Measurements from ENCODE around the gene RASGRF2.

RASGRF2 gene

DNA sequence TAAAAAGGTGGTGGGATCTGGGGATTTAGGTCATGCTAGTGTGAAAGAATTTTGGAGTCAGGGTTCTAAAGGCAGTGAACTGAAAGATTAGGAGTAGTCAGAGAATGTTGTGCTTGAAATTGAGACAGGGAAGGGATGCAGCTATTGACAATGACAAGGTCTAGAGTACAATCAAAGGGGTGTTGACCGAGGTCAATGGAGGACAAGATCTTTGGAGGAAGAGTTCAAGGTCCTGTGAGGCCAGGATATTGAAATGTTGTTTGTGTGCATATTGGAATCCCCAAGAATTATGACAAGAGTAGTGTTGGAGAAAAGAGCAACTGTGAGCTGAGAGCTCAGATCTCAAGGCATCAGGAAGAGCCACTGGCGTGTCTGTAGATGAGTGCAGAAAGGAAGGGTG is 116.9 kb downstream of the RASGRF2 start:
- Histone ChIP-seq H3K36me3 (ENCODE audit: control insufficient read depth, insufficient read depth, low read length) (no peaks in the 10 kb centered on the region), H3K27me3 (ENCODE audit: control insufficient read depth, insufficient read depth, low read length) (no peaks in the 10 kb centered on the region), H3K4me3 (ENCODE audit: low read length) (no peak overlapping the region), H3K4me1 (ENCODE audit: control insufficient read depth, insufficient read depth, low read length) (no peaks in the 10 kb centered on the region), H3K27ac (ENCODE audit: low read depth, low read length) (no peak overlapping the region), H3K9ac (ENCODE audit: low read length) (no peak overlapping the region)

DNA sequence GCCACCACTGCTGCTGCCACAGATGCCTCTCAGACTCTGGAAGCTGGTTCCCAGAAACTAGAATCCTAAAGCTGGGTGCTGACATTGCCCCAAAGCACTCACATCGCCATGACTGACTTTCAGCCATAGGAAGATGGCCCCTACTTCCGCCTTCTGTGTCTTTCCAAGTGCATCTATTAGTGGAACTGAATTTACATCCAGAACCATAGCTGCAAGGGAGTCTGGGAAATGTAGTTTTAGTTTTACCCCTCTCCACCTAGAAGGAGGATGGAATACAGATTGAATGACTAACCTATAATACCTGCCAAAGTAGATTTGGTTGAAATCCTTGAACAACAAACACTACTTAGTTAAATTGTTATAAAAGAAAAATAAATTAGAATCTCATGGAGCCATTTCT is 118.8 kb downstream of the RASGRF2 start:
- no peak overlapping the region for H3K4me3 ChIP-seq (ENCODE audit: low read length)
- no peaks in the 10 kb centered on the region for H3K4me1 ChIP-seq (ENCODE audit: control insufficient read depth, insufficient read depth, low read length)
- no peaks in the 10 kb centered on the region for H3K27me3 ChIP-seq (ENCODE audit: control insufficient read depth, insufficient read depth, low read length)
- H3K9ac ChIP-seq (ENCODE audit: low read length): no peak overlapping the region
- H3K27ac ChIP-seq (ENCODE audit: low read depth, low read length): no peak overlapping the region
- no peaks in the 10 kb centered on the region for H3K36me3 ChIP-seq (ENCODE audit: control insufficient read depth, insufficient read depth, low read length)

DNA sequence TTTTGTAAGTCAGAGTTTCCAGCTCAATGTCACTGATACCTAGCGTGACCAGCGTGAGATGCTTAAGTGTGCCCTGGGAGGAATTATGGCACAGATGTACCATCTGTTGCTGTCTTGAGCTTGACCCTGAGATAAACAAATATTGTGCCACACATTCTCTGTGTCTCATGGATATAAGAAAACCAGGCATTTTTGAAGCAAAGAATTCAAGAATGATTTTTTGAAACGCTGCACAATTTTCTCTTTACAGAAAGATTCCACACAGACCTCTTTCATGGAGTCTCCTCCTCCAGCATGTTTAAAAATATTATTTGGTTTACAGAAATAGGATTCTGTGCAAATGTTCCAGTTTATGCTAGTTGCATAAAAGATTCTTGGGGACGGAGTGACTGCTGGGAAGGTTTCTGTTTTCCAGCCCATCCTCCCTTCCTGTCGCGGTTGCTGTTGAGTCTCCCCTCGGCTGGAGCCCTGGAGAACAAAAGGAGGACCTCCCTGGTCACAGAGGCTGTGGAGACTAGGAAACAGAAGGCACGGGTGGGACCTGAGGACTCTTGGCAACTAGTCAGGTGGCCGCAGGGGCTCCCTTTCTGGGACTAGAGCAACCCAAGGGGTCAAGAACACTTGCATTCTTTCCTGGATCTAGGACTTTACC is 120.8 kb downstream of the RASGRF2 start:
- Histone ChIP-seq H3K4me1 (ENCODE audit: control insufficient read depth, insufficient read depth, low read length) (no peaks in the 10 kb centered on the region), H3K36me3 (ENCODE audit: control insufficient read depth, insufficient read depth, low read length) (no peaks in the 10 kb centered on the region), H3K9ac (ENCODE audit: low read length) (no peak overlapping the region), H3K27me3 (ENCODE audit: control insufficient read depth, insufficient read depth, low read length) (no peaks in the 10 kb centered on the region), H3K27ac (ENCODE audit: low read depth, low read length) (no peak overlapping the region), H3K4me3 (ENCODE audit: low read length) (no peak overlapping the region)

DNA sequence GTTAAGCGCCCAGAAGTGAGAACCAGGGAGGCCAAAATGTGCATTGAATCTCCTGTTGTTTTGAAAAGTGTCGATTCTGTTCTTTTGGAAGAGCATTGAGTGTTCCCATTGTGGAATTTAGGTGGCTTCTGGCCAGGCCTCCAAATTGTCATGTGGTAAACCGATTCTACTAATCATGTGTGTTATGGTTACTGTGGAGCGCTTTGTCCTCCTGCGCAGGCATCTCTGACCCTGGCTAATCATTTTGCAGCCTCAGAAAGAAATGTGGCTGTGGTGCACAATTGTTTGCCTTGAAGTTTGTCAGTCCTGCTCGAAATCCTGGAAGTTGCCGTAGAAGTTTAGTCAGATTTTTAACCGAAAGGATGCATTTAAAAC is 121.3 kb downstream of the RASGRF2 start:
- H3K9ac ChIP-seq (ENCODE audit: low read length): no peak overlapping the region
- H3K27ac ChIP-seq (ENCODE audit: low read depth, low read length): no peak overlapping the region
- H3K27me3 ChIP-seq (ENCODE audit: control insufficient read depth, insufficient read depth, low read length): no peaks in the 10 kb centered on the region
- no peak overlapping the region for H3K4me3 ChIP-seq (ENCODE audit: low read length)
- H3K36me3 ChIP-seq (ENCODE audit: control insufficient read depth, insufficient read depth, low read length): no peaks in the 10 kb centered on the region
- no peaks in the 10 kb centered on the region for H3K4me1 ChIP-seq (ENCODE audit: control insufficient read depth, insufficient read depth, low read length)

DNA sequence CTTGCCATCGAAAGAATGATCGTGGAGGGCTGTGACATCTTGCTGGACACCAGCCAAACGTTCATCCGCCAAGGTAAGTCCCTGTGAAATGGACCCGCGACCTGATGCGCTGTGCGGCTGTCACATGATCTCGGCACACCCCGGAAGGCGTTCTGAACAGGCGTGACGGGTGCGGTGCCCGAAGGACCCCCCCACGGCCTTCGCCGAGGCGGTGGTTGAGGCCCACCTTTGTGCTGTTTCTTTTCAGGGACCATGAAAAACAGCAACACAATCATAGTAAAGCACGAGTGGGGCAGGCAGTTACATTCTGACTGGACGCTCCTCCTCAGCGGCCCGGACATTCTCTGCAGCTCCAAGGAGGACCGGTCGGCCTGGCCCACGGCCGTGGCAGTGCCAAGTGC is 126.7 kb downstream of the RASGRF2 start:
- no peaks in the 10 kb centered on the region for H3K36me3 ChIP-seq (ENCODE audit: control insufficient read depth, insufficient read depth, low read length)
- H3K4me3 ChIP-seq (ENCODE audit: low read length): no peak overlapping the region
- H3K9ac ChIP-seq (ENCODE audit: low read length): no peak overlapping the region
- no peaks in the 10 kb centered on the region for H3K27me3 ChIP-seq (ENCODE audit: control insufficient read depth, insufficient read depth, low read length)
- H3K4me1 ChIP-seq (ENCODE audit: control insufficient read depth, insufficient read depth, low read length): no peaks in the 10 kb centered on the region
- no peak overlapping the region for H3K27ac ChIP-seq (ENCODE audit: low read depth, low read length)

DNA sequence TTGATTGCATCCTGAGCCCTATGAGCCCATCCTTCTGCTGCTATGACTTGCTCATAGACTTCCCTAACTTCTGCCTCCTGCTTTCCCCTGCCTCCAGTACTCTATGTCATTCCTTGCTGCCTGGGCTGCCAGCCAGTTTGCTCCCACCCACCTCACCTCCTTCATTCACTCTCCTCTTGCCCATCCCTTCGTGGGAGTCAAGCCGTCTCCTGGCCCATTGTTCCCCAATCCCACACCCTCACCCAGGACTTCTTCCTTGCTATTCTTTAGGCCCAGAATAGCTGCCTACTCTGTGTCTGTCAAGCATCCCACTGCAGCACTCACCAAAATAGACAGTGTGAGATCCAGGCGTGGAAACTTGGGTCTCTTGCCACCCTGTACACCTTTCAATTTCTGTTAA is 131.0 kb downstream of the RASGRF2 start:
- Histone ChIP-seq H3K27me3 (ENCODE audit: control insufficient read depth, insufficient read depth, low read length) (no peaks in the 10 kb centered on the region), H3K27ac (ENCODE audit: low read depth, low read length) (no peak overlapping the region), H3K9ac (ENCODE audit: low read length) (no peak overlapping the region), H3K36me3 (ENCODE audit: control insufficient read depth, insufficient read depth, low read length) (no peaks in the 10 kb centered on the region), H3K4me3 (ENCODE audit: low read length) (no peak overlapping the region), H3K4me1 (ENCODE audit: control insufficient read depth, insufficient read depth, low read length) (no peaks in the 10 kb centered on the region)

DNA sequence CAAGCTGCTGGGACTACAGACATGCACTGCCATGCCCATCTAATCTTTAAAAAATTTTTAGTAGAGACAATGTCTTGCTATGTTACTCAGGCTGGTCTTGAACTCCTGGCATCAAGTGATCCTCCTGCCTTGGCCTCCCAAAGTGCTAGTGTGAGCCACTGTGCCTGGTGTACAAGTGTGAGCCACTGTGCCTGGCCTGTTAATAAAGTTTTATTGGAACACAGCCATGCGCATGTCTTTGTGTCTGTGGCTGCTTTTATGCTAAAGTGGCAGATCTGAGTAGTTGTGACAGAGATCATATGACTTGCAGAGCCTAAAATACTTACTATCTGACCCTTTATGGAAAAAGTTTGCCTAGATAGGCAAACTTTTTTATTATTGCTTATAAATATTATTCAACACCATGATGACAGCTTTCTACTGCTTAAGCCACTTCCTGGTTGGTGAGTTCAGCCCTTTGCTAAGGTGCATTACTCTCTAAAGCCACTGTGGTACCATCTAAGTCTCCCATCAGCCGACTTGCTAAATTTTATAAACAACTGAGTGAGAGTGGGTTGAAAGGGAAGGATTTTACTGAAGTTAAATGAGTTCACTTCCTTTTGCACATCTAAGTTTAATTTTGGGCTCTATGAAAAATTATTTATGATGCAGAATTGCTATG is 133.5 kb downstream of the RASGRF2 start:
- no peak overlapping the region for H3K4me3 ChIP-seq (ENCODE audit: low read length)
- no peaks in the 10 kb centered on the region for H3K4me1 ChIP-seq (ENCODE audit: control insufficient read depth, insufficient read depth, low read length)
- H3K27me3 ChIP-seq (ENCODE audit: control insufficient read depth, insufficient read depth, low read length): no peaks in the 10 kb centered on the region
- H3K9ac ChIP-seq (ENCODE audit: low read length): no peak overlapping the region
- no peaks in the 10 kb centered on the region for H3K36me3 ChIP-seq (ENCODE audit: control insufficient read depth, insufficient read depth, low read length)
- H3K27ac ChIP-seq (ENCODE audit: low read depth, low read length): no peak overlapping the region

DNA sequence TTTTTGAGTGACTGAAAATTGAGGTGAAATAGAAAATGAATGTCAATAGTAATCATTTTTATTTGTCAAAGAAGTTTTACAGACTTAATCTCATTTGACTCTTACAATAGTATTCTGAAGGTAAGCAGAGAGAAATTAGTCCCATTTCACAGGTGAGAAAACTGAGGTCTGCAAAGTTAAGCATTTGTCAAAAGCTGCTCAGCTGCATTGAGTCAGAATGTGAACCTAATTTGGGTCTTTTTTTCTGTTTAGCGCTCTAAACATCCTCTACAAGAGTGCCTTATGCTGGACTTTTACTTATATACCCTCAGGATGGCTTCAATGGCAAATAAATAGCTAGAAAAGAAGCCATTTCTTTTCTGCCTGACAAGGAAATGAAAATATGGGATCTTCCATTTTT is 135.7 kb downstream of the RASGRF2 start:
- Histone ChIP-seq H3K36me3 (ENCODE audit: control insufficient read depth, insufficient read depth, low read length) (no peaks in the 10 kb centered on the region), H3K4me3 (ENCODE audit: low read length) (no peak overlapping the region), H3K27ac (ENCODE audit: low read depth, low read length) (no peak overlapping the region), H3K9ac (ENCODE audit: low read length) (no peak overlapping the region), H3K27me3 (ENCODE audit: control insufficient read depth, insufficient read depth, low read length) (no peaks in the 10 kb centered on the region), H3K4me1 (ENCODE audit: control insufficient read depth, insufficient read depth, low read length) (no peaks in the 10 kb centered on the region)

DNA sequence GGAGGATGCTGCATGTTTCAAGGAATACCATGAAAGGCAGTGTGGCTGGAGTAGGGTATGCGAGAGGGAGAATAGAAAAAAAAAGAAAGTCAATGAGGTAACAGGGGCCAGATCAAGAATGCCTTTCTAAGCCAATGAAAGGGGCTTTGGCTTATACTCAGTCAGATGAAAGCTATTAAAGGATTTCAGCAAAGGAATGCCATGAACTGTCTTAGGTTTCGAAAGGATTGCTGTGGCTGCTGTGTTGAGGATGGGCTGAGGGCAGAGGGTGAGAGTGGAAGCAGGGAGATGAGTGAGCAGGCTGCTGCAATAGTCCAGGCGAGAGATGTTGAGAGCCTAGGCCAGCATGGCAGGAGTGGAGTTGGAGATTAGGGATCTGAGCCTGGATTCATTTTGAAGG is 137.6 kb downstream of the RASGRF2 start:
- Histone ChIP-seq H3K4me1 (ENCODE audit: control insufficient read depth, insufficient read depth, low read length) (no peaks in the 10 kb centered on the region), H3K4me3 (ENCODE audit: low read length) (no peak overlapping the region), H3K27me3 (ENCODE audit: control insufficient read depth, insufficient read depth, low read length) (no peaks in the 10 kb centered on the region), H3K9ac (ENCODE audit: low read length) (no peak overlapping the region), H3K27ac (ENCODE audit: low read depth, low read length) (no peak overlapping the region), H3K36me3 (ENCODE audit: control insufficient read depth, insufficient read depth, low read length) (no peaks in the 10 kb centered on the region)

DNA sequence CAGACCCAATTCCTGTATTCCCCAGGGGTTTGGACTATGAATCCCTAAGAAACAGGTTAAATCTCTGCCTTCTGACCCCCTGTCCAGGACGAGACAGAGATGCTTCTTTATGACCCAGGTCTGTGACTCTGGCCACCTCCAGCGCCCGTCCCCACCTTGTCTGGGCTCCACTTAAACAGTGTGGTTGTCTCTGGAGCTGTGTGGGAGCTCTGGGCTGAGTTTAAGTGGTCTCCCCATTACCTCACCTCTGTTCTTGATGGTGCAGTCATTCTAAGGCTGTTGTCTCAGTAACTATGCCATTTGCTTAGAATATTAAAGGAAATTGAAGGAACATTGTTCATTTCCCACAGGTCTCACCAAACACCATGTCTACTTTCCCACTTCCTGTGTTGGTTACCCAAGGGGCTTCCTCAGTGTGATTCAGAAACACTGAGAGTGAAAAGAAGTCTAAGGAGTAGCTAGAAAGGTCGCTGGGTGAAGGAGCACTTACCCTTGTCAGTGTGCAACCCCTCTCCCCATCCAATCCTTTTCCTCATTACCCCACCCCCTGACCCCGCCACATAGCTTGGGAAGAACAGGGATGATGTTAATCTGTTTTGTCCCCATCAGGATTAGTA is 145.2 kb downstream of the RASGRF2 start:
- H3K27ac ChIP-seq (ENCODE audit: low read depth, low read length): no peak overlapping the region
- no peaks in the 10 kb centered on the region for H3K27me3 ChIP-seq (ENCODE audit: control insufficient read depth, insufficient read depth, low read length)
- H3K4me1 ChIP-seq (ENCODE audit: control insufficient read depth, insufficient read depth, low read length): no peaks in the 10 kb centered on the region
- H3K4me3 ChIP-seq (ENCODE audit: low read length): no peak overlapping the region
- H3K9ac ChIP-seq (ENCODE audit: low read length): no peak overlapping the region
- H3K36me3 ChIP-seq (ENCODE audit: control insufficient read depth, insufficient read depth, low read length): no peaks in the 10 kb centered on the region

DNA sequence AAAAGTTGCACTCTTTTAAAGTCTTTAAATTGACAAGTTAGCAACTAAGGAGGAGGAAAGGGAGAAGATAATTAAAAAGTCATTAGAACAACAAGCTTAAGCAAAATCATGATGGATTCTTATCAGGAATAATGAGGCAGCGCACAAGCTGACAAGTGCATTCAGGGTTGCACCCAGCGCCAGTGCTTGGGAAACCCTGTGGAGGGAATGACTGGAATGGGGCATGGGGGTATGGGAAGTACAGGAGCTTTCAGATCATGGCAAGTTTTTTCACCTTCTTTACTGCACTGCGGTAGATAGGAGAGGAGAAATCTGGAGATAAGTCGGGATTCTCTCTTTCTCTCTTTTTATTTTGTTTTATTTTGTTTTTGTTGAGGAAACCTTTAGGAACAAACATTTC is 155.1 kb downstream of the RASGRF2 start:
- H3K27ac ChIP-seq (ENCODE audit: low read depth, low read length): no peak overlapping the region
- no peaks in the 10 kb centered on the region for H3K27me3 ChIP-seq (ENCODE audit: control insufficient read depth, insufficient read depth, low read length)
- no peaks in the 10 kb centered on the region for H3K36me3 ChIP-seq (ENCODE audit: control insufficient read depth, insufficient read depth, low read length)
- H3K4me3 ChIP-seq (ENCODE audit: low read length): no peak overlapping the region
- no peaks in the 10 kb centered on the region for H3K4me1 ChIP-seq (ENCODE audit: control insufficient read depth, insufficient read depth, low read length)
- H3K9ac ChIP-seq (ENCODE audit: low read length): no peak overlapping the region

DNA sequence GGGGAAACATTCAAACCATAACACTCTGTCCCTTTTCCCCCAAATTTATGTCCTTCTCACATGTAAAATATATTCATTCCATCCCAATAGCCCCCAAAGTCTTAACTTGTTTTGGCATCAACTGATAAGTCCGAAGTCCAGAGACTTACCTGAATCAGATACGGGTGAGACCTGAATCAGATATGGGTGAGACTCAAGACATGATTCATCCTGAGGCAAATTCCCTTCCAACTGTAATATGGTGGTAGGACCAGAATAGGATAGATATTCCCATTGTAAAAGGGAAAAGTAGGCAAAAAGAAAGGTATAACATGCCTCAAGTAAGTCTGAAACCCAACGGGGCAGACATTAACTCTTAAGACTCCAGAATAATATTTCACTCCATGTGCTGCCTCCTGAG is 157.4 kb downstream of the RASGRF2 start:
- H3K9ac ChIP-seq (ENCODE audit: low read length): no peak overlapping the region
- H3K36me3 ChIP-seq (ENCODE audit: control insufficient read depth, insufficient read depth, low read length): no peaks in the 10 kb centered on the region
- no peaks in the 10 kb centered on the region for H3K27me3 ChIP-seq (ENCODE audit: control insufficient read depth, insufficient read depth, low read length)
- H3K4me3 ChIP-seq (ENCODE audit: low read length): no peak overlapping the region
- no peak overlapping the region for H3K27ac ChIP-seq (ENCODE audit: low read depth, low read length)
- H3K4me1 ChIP-seq (ENCODE audit: control insufficient read depth, insufficient read depth, low read length): no peaks in the 10 kb centered on the region

DNA sequence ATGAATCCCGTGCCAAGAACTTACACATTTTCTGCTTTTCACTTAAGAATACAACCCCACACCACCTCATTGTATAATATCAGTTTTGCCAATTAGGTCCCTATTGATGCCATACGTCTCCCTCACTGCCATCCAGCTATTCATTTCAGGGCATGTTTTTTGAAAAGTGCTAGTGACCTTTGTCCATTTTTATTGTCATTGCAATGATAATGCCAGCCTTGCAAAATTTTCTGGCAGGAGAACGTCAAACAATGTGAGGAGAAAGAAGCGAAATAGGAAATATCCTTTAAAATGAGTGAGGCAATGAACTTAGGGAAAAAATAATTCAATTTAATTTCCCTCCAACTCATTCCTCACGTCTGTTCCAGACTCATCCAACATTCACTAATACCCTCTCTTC is 161.1 kb downstream of the RASGRF2 start:
- no peak overlapping the region for H3K27ac ChIP-seq (ENCODE audit: low read depth, low read length)
- no peaks in the 10 kb centered on the region for H3K4me1 ChIP-seq (ENCODE audit: control insufficient read depth, insufficient read depth, low read length)
- no peak overlapping the region for H3K9ac ChIP-seq (ENCODE audit: low read length)
- no peaks in the 10 kb centered on the region for H3K36me3 ChIP-seq (ENCODE audit: control insufficient read depth, insufficient read depth, low read length)
- no peaks in the 10 kb centered on the region for H3K27me3 ChIP-seq (ENCODE audit: control insufficient read depth, insufficient read depth, low read length)
- H3K4me3 ChIP-seq (ENCODE audit: low read length): no peak overlapping the region

Measured in rectal smooth muscle tissue (tissue), 1 donor.